GM19351 (cell line): Measurements from ENCODE around the gene CDK18.
"Not testable (repeated sequence)": the region's sequence is repeated elsewhere in the genome, so short reads cannot be mapped to it uniquely, and the experiment has no call there.

Experiments used
- ATAC-seq: cut with Tn5 transposase; IDR thresholded peaks from one replicate; pipeline ENCODE4 v1.9.1; 2021; ENCODE audit warnings: mild to moderate bottlenecking, moderate library complexity; ENCODE audit not compliant: unreplicated experiment

CDK18 gene

GRCh38 chr1:205480349-205480985 is 24.0 kb upstream of the CDK18 start:
- ATAC-seq: peak; percentile 75

- ATAC-seq: no peak
Measured at GRCh38 chr1:205481218-205481617, 23.3 kb upstream of the CDK18 start.

- no peak for ATAC-seq
Measured at GRCh38 chr1:205481629-205482151, 22.8 kb upstream of the CDK18 start.

- ATAC-seq: not testable (repeated sequence)
Measured at GRCh38 chr1:205482587-205482986, 21.9 kb upstream of the CDK18 start.

GRCh38 chr1:205483372-205483771 is 21.1 kb upstream of the CDK18 start:
- ATAC-seq: no peak

GRCh38 chr1:205484985-205485967 is 19.2 kb upstream of the CDK18 start:
- peak; percentile 52 for ATAC-seq

- no peak for ATAC-seq
Measured at GRCh38 chr1:205486258-205486657, 18.2 kb upstream of the CDK18 start.

- peak; percentile 55 for ATAC-seq
Measured at GRCh38 chr1:205488074-205488723, 16.3 kb upstream of the CDK18 start.

- no peak for ATAC-seq
Measured at GRCh38 chr1:205491794-205492193, 12.7 kb upstream of the CDK18 start.

GRCh38 chr1:205492201-205492667 is 12.2 kb upstream of the CDK18 start:
- no peak for ATAC-seq

- ATAC-seq: no peak
Measured at GRCh38 chr1:205492774-205493173, 11.7 kb upstream of the CDK18 start.

GRCh38 chr1:205493241-205494085 is 11.0 kb upstream of the CDK18 start:
- no peak for ATAC-seq

GRCh38 chr1:205494115-205494514 is 10.4 kb upstream of the CDK18 start:
- ATAC-seq: no peak

GRCh38 chr1:205495237-205495823 is 9.1 kb upstream of the CDK18 start:
- ATAC-seq: no peak

GRCh38 chr1:205496661-205497060 is 7.8 kb upstream of the CDK18 start:
- no peak for ATAC-seq

- no peak for ATAC-seq
Measured at GRCh38 chr1:205497351-205497750, 7.1 kb upstream of the CDK18 start.

GRCh38 chr1:205499789-205500188 is 4.7 kb upstream of the CDK18 start:
- ATAC-seq: no peak

- ATAC-seq: no peak
Measured at GRCh38 chr1:205500240-205501233, 3.9 kb upstream of the CDK18 start.
